Lower lobe of right lung (tissue), 2 donors: ENCODE results near the gene DYTN. TPM values are rescaled to one million over a fixed set of nuclear protein-coding genes. Genes with fewer than 3 reads are reported as not detected.

ENCODE experiments used
- ATAC-seq, 2 donors: fragments of 200-7000 bp; cut with Tn5 transposase; one replicate each; pipeline ENCODE4 v1.9.1; 2020 to 2022; ENCODE audit warnings: mild to moderate bottlenecking in 2 of 2, moderate library complexity in 2 of 2
- DNase-seq: peaks from one replicate; pipeline ENCODE4 v3.0.0-alpha.2; 2020
- H3K27ac ChIP-seq: fragments of 200-600 bp; one replicate; pipeline ENCODE4 v1.8.0; 2022
- H3K27me3 ChIP-seq: fragments of 200-600 bp; one replicate; pipeline ENCODE4 v1.8.0; 2022; ENCODE audit warnings: low read depth
- H3K36me3 ChIP-seq: fragments of 200-600 bp; one replicate; pipeline ENCODE4 v1.8.0; 2022; ENCODE audit warnings: mild to moderate bottlenecking
- H3K4me1 ChIP-seq: fragments of 200-600 bp; one replicate; pipeline ENCODE4 v1.8.0; 2022
- H3K4me3 ChIP-seq: fragments of 200-600 bp; one replicate; pipeline ENCODE4 v1.8.0; 2022; ENCODE audit warnings: mild to moderate bottlenecking
- H3K9me3 ChIP-seq: fragments of 200-600 bp; one replicate; pipeline ENCODE4 v1.8.0; 2022
- CTCF ChIP-seq: fragments of 200-600 bp; IDR thresholded peaks from one replicate; pipeline ENCODE4 v1.8.0; 2022; ENCODE audit warnings: antibody characterized with exemption, mild to moderate bottlenecking
- intact Hi-C: fragments of 100-400 bp; cut with DNase I; formaldehyde crosslinking; loops from one replicate; pipeline ENCODE4 v1.11.0; 2022
- total RNA-seq: library from RNA; stranded (reverse); fragmentation: NEBNext Ultra II Directional; extraction: Animal tissue kit (Norgen Biotek cat#: 25700); gene quantifications from one replicate; pipeline ENCODE4 v1.2.1, GENCODE V29; 2021
- donor health status: DM: no; HTN: yes; CAD: no; lungs with severe emphysema.

Gene DYTN
- total RNA-seq, 1 donor from 2014 or later, result not detected

DNA sequence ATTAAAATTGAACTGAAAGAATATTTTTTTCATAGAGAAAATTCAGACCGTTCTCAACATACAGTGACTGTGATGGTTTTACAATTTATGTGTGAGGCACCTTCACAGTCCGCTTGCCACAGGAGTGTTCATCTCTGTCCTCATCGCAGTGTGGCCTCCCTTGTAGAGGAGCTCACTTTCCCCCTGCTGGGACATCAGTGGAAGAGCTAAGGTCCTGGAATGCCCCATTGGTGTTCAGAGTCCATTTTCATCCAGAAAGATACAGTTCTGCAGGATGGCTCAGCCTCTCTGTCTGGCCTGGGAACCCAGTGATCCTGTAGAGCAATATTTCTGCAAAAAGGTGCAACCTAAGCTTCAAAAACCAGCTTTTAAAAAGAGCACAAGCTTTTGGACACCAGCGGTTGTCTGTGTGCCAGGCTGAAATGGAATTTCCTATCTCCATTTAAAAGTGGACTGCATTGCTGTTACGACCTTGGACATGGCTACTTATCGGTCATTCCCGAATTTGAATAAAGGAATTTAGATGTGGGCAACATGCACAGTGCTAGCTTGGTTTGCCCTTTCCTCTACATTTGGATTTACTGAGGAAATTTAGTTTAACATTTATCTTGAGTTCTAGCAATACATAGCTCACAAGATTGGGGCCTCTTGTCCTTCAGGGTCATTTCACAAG, 102.6 kb downstream of the DYTN start:
- Histone ChIP-seq H3K9me3 (no peaks in the 10 kb centered on the region), H3K36me3 (no peaks in the 10 kb centered on the region), H3K4me1 (no peaks in the 10 kb centered on the region), H3K27ac (no peak overlapping the region), H3K27me3 (no peaks in the 10 kb centered on the region), H3K4me3 (no peak overlapping the region)
- TF ChIP-seq CTCF, result no peak
- DNase-seq (no peak), ATAC-seq (no peak)
- intact Hi-C loops, result no loop called here

GRCh38 chr2:206614811-206615210, 103.4 kb downstream of the DYTN start:
- Histone ChIP-seq H3K27me3 (no peaks in the 10 kb centered on the region), H3K36me3 (no peaks in the 10 kb centered on the region), H3K27ac (no peak overlapping the region), H3K4me1 (no peaks in the 10 kb centered on the region), H3K9me3 (no peaks in the 10 kb centered on the region), H3K4me3 (no peak overlapping the region)
- DNase-seq, result no peak
- no peak for ATAC-seq
- intact Hi-C loops, result no loop called here
- no peak for TF ChIP-seq CTCF

GRCh38 chr2:206611736-206612135, 106.5 kb downstream of the DYTN start:
- TF ChIP-seq CTCF, result no peak
- DNase-seq, result no peak
- intact Hi-C loops, result no loop called here

GRCh38 chr2:206611191-206611590, 107.0 kb downstream of the DYTN start:
- DNase-seq, result no peak
- Histone ChIP-seq H3K9me3 (no peaks in the 10 kb centered on the region), H3K27me3 (no peaks in the 10 kb centered on the region), H3K4me3 (no peak overlapping the region), H3K27ac (no peak overlapping the region), H3K4me1 (no peaks in the 10 kb centered on the region), H3K36me3 (no peaks in the 10 kb centered on the region)
- intact Hi-C loops, result no loop called here
- ATAC-seq, result no peak
- TF ChIP-seq CTCF, result no peak

More at GRCh38 chr2:206611736-206612135, 106.5 kb downstream of the DYTN start:
- no peaks in the 10 kb centered on the region for H3K36me3 ChIP-seq
- no peaks in the 10 kb centered on the region for H3K4me1 ChIP-seq
- no peak overlapping the region for H3K27ac ChIP-seq
- ATAC-seq, result no peak
- H3K4me3 ChIP-seq, result no peak overlapping the region
- no peaks in the 10 kb centered on the region for H3K27me3 ChIP-seq
- H3K9me3 ChIP-seq, result no peaks in the 10 kb centered on the region

DNA sequence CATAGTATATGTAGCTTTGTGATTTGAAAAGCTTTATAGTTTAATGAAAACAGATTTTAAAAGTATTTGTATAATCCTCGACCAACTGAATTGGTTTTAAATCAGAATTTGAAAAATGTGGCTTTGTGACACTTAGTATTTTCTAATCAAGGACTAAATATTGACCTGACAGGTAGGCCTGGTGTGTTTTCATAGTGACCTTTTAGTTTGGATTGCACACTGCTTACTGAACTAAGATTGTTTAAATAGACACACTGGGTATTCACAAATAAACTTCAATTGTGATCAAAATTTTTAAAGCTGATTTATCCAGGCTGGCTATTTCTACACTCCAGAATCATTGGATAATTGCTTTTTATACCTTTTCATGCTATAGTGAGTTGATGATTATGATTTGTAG, 107.7 kb downstream of the DYTN start:
- intact Hi-C loops, result no loop called here
- H3K27ac ChIP-seq, result no peak overlapping the region
- ATAC-seq (no peak), DNase-seq (no peak)
- no peak overlapping the region for H3K4me3 ChIP-seq
- H3K27me3 ChIP-seq, result no peaks in the 10 kb centered on the region
- no peaks in the 10 kb centered on the region for H3K4me1 ChIP-seq
- no peaks in the 10 kb centered on the region for H3K36me3 ChIP-seq
- H3K9me3 ChIP-seq, result no peaks in the 10 kb centered on the region
- TF ChIP-seq CTCF, result no peak
